ENCODE results near the gene KCNIP1.

The KCNIP1 gene

GRCh38 chr5:170503990-170504596 lies at the start of gene KCNIP1:
KCNIP1 (plus strand) TSS chr5:170504020.
- DNase-seq: no peak

- no peak for DNase-seq
Measured at GRCh38 chr5:170463426-170463825, 40.4 kb upstream of the KCNIP1 start.

- no peak for DNase-seq
Measured at GRCh38 chr5:170464280-170465127, 39.3 kb upstream of the KCNIP1 start.

GRCh38 chr5:170466553-170466952 lies 37.3 kb upstream of the KCNIP1 start:
- no peak for DNase-seq

- DNase-seq: no peak
Measured at GRCh38 chr5:170466988-170467707, 36.7 kb upstream of the KCNIP1 start.

GRCh38 chr5:170468633-170469285 lies 35.1 kb upstream of the KCNIP1 start:
- no peak for DNase-seq

GRCh38 chr5:170469414-170469813 lies 34.4 kb upstream of the KCNIP1 start:
- DNase-seq: no peak

- DNase-seq: no peak
Measured at GRCh38 chr5:170470275-170470674, 33.5 kb upstream of the KCNIP1 start.

- no peak for DNase-seq
Measured at GRCh38 chr5:170470808-170471404, 32.9 kb upstream of the KCNIP1 start.

- DNase-seq: no peak
Measured at GRCh38 chr5:170471551-170472178, 32.2 kb upstream of the KCNIP1 start.

- no peak for DNase-seq
Measured at GRCh38 chr5:170473642-170474041, 30.2 kb upstream of the KCNIP1 start.

GRCh38 chr5:170474489-170475274 lies 29.1 kb upstream of the KCNIP1 start:
- DNase-seq: no peak

GRCh38 chr5:170475294-170476000 lies 28.4 kb upstream of the KCNIP1 start:
- no peak for DNase-seq

GRCh38 chr5:170476704-170477103 lies 27.1 kb upstream of the KCNIP1 start:
- DNase-seq: no peak

GRCh38 chr5:170477906-170478305 lies 25.9 kb upstream of the KCNIP1 start:
- no peak for DNase-seq

- DNase-seq: no peak
Measured at GRCh38 chr5:170478306-170478705, 25.5 kb upstream of the KCNIP1 start.

- DNase-seq: no peak
Measured at GRCh38 chr5:170479484-170479883, 24.3 kb upstream of the KCNIP1 start.

GRCh38 chr5:170480260-170480659 lies 23.6 kb upstream of the KCNIP1 start:
- no peak for DNase-seq

- no peak for DNase-seq
Measured at GRCh38 chr5:170481849-170482248, 22.0 kb upstream of the KCNIP1 start.

- no peak for DNase-seq
Measured at GRCh38 chr5:170482511-170482910, 21.3 kb upstream of the KCNIP1 start.
